ENCODE measurements around the gene BUB1.
"Not testable (repeated sequence)": the region's sequence is repeated elsewhere in the genome, so short reads cannot be mapped to it uniquely, and the experiment has no call there.

GRCh38 chr2:110609843-110610612, 67.8 kb downstream of the BUB1 start:
- TF ChIP-seq EZH2 (IDR thresholded peaks at IDR 0.05; ENCODE audit: insufficient read depth, poor library complexity, severe bottlenecking); EZH2phosphoT487 (IDR thresholded peaks at IDR 0.05; ENCODE audit: insufficient read depth, low read depth): not testable (repeated sequence)

Measured in GM23248 (cell line).